ENCODE measurements around the gene FEV.

- no peak for TF ChIP-seq CTCF (IDR thresholded peaks at IDR 0.05)
- TF ChIP-seq POLR2A (IDR thresholded peaks at IDR 0.05): no peak
These were observed 9.8 kb downstream of the FEV start for GRCh38 chr2:218975060-218975777.
